ENCODE results near the gene SLC25A29.

The SLC25A29 gene

GRCh38 chr14:100336618-100337530 lies 30.6 kb upstream of the SLC25A29 start:
- TF ChIP-seq GATA3 (IDR thresholded peaks at IDR 0.05; ENCODE audit: low read depth, low read length) (no peak), GATA2 (IDR thresholded peaks at IDR 0.05; ENCODE audit: low read depth, low read length) (no peak)

- TF ChIP-seq GATA3 (IDR thresholded peaks at IDR 0.05; ENCODE audit: low read depth, low read length) = no peak
- TF ChIP-seq GATA2 (IDR thresholded peaks at IDR 0.05; ENCODE audit: low read depth, low read length) = no peak
Observed at GRCh38 chr14:100334904-100335303, 28.7 kb upstream of the SLC25A29 start.

- TF ChIP-seq GATA3 (IDR thresholded peaks at IDR 0.05; ENCODE audit: low read depth, low read length) (no peak), GATA2 (IDR thresholded peaks at IDR 0.05; ENCODE audit: low read depth, low read length) (no peak)
Observed at GRCh38 chr14:100333827-100334226, 27.6 kb upstream of the SLC25A29 start.

GRCh38 chr14:100333311-100333710 lies 27.1 kb upstream of the SLC25A29 start:
- no peak for TF ChIP-seq GATA3 (IDR thresholded peaks at IDR 0.05; ENCODE audit: low read depth, low read length)

- no peak for TF ChIP-seq GATA3 (IDR thresholded peaks at IDR 0.05; ENCODE audit: low read depth, low read length)
- no peak for TF ChIP-seq GATA2 (IDR thresholded peaks at IDR 0.05; ENCODE audit: low read depth, low read length)
Observed at GRCh38 chr14:100332797-100333196, 26.6 kb upstream of the SLC25A29 start.

GRCh38 chr14:100332071-100332639 lies 25.9 kb upstream of the SLC25A29 start:
- TF ChIP-seq GATA3 (IDR thresholded peaks at IDR 0.05; ENCODE audit: low read depth, low read length) = no peak
- TF ChIP-seq GATA2 (IDR thresholded peaks at IDR 0.05; ENCODE audit: low read depth, low read length) = no peak

GRCh38 chr14:100330388-100330931 lies 24.2 kb upstream of the SLC25A29 start:
- TF ChIP-seq GATA3 (IDR thresholded peaks at IDR 0.05; ENCODE audit: low read depth, low read length) = no peak
- TF ChIP-seq GATA2 (IDR thresholded peaks at IDR 0.05; ENCODE audit: low read depth, low read length) = no peak

GRCh38 chr14:100330007-100330344 lies 23.7 kb upstream of the SLC25A29 start:
- no peak for TF ChIP-seq GATA2 (IDR thresholded peaks at IDR 0.05; ENCODE audit: low read depth, low read length)
- TF ChIP-seq GATA3 (IDR thresholded peaks at IDR 0.05; ENCODE audit: low read depth, low read length) = no peak

- TF ChIP-seq GATA2 (IDR thresholded peaks at IDR 0.05; ENCODE audit: low read depth, low read length) (no peak), GATA3 (IDR thresholded peaks at IDR 0.05; ENCODE audit: low read depth, low read length) (no peak)
Observed at GRCh38 chr14:100329233-100330006, 23.2 kb upstream of the SLC25A29 start.

GRCh38 chr14:100328495-100329163 lies 22.4 kb upstream of the SLC25A29 start:
- TF ChIP-seq GATA2 (IDR thresholded peaks at IDR 0.05; ENCODE audit: low read depth, low read length) = no peak
- no peak for TF ChIP-seq GATA3 (IDR thresholded peaks at IDR 0.05; ENCODE audit: low read depth, low read length)

- TF ChIP-seq GATA3 (IDR thresholded peaks at IDR 0.05; ENCODE audit: low read depth, low read length) (no peak), GATA2 (IDR thresholded peaks at IDR 0.05; ENCODE audit: low read depth, low read length) (no peak)
Observed at GRCh38 chr14:100327128-100327527, 20.9 kb upstream of the SLC25A29 start.

GRCh38 chr14:100325958-100326357 lies 19.7 kb upstream of the SLC25A29 start:
- TF ChIP-seq GATA2 (IDR thresholded peaks at IDR 0.05; ENCODE audit: low read depth, low read length) (no peak), GATA3 (IDR thresholded peaks at IDR 0.05; ENCODE audit: low read depth, low read length) (no peak)

GRCh38 chr14:100325231-100325632 lies 19.0 kb upstream of the SLC25A29 start:
- TF ChIP-seq GATA2 (IDR thresholded peaks at IDR 0.05; ENCODE audit: low read depth, low read length) = no peak
- no peak for TF ChIP-seq GATA3 (IDR thresholded peaks at IDR 0.05; ENCODE audit: low read depth, low read length)

GRCh38 chr14:100323942-100324307 lies 17.7 kb upstream of the SLC25A29 start:
- no peak for TF ChIP-seq GATA3 (IDR thresholded peaks at IDR 0.05; ENCODE audit: low read depth, low read length)
- no peak for TF ChIP-seq GATA2 (IDR thresholded peaks at IDR 0.05; ENCODE audit: low read depth, low read length)
